IMR-90 (cell line): Measurements from ENCODE around the gene MPI. TPM values are rescaled to one million over a fixed set of nuclear protein-coding genes. Genes with fewer than 3 reads are reported as not detected.

Experiments used
- ATAC-seq: fragments of 200-7000 bp; cut with Tn5 transposase; 2 replicates; pipeline ENCODE4 v1.9.1; 2020; ENCODE audit warnings: low read depth, mild to moderate bottlenecking, moderate library complexity
- BruUV-seq: library from RNA; stranded (reverse); fragments of 400-500 nt; replicated peaks from 2 replicates; lab custom pipeline; 2021; lab: Mats Ljungman, UMichigan
- CTCF ChIA-PET: fragments of 300-600 bp; formaldehyde crosslinking; extraction: SDS; loops from one replicate; lab custom pipeline; 2021; ENCODE audit warnings: antibody characterized with exemption; lab: Yijun Ruan, JAX
- POLR2A ChIA-PET: fragments of 300-600 bp; sonication (Branson Sonifier 250); formaldehyde crosslinking; loops from one replicate; lab custom pipeline; 2022; ENCODE audit warnings: antibody characterized with exemption; ENCODE audit not compliant: unreplicated experiment; lab: Charles Lee
- DNase-seq: peaks from one replicate; pipeline ENCODE4 v3.0.0; 2013
- H2AFZ ChIP-seq: replicated peaks from 2 replicates; pipeline ENCODE3; 2013; ENCODE audit warnings: low read length, mild to moderate bottlenecking; ENCODE audit not compliant: poor library complexity
- H2AK5ac ChIP-seq: 2 replicates; pipeline ENCODE4 v1.6.1; 2013; ENCODE audit warnings: low read depth, low read length, inconsistent platforms
- H2AK9ac ChIP-seq: replicated peaks from 2 replicates; pipeline ENCODE3; 2013; ENCODE audit warnings: mild to moderate bottlenecking, low read depth, low read length, moderate library complexity; ENCODE audit not compliant: poor library complexity
- H2BK120ac ChIP-seq: 2 replicates; pipeline ENCODE4 v1.6.1; 2013; ENCODE audit warnings: low read depth, low read length, inconsistent platforms
- H2BK15ac ChIP-seq: 3 replicates; pipeline ENCODE4 v1.6.1; 2013; ENCODE audit warnings: low read depth, low read length, inconsistent platforms
- H2BK20ac ChIP-seq: 2 replicates; pipeline ENCODE4 v1.6.1; 2013; ENCODE audit warnings: low read depth, mild to moderate bottlenecking, inconsistent platforms, low read length, moderate library complexity
- H2BK5ac ChIP-seq: 2 replicates; pipeline ENCODE4 v1.6.1; 2013; ENCODE audit warnings: mild to moderate bottlenecking, low read depth, low read length, inconsistent platforms; ENCODE audit not compliant: poor library complexity, severe bottlenecking
- H3K14ac ChIP-seq: replicated peaks from 2 replicates; pipeline ENCODE4 v1.6.1; 2013; ENCODE audit warnings: low read depth, low read length, inconsistent platforms
- H3K18ac ChIP-seq: 2 replicates; pipeline ENCODE4 v1.6.1; 2013; ENCODE audit warnings: low read depth, low read length, control low read depth
- H3K23ac ChIP-seq: 2 replicates; pipeline ENCODE4 v1.6.1; 2013; ENCODE audit warnings: low read depth, low read length, inconsistent platforms
- H3K27ac ChIP-seq: 2 replicates; pipeline ENCODE4 v1.5.1; 2013; ENCODE audit warnings: mild to moderate bottlenecking, control low read depth, low read length; ENCODE audit not compliant: insufficient read depth
- H3K27me3 ChIP-seq: 2 replicates; pipeline ENCODE4 v1.6.1; 2013; ENCODE audit warnings: low read length; ENCODE audit not compliant: control insufficient read depth, insufficient read depth
- H3K36me3 ChIP-seq: 2 replicates; pipeline ENCODE4 v1.6.1; 2013; ENCODE audit warnings: low read length, mixed read lengths; ENCODE audit not compliant: control insufficient read depth, insufficient read depth
- H3K4ac ChIP-seq: 2 replicates; pipeline ENCODE4 v1.6.1; 2013; ENCODE audit warnings: low read depth, low read length, inconsistent platforms
- H3K4me1 ChIP-seq: 2 replicates; pipeline ENCODE4 v1.6.1; 2013; ENCODE audit warnings: low read length, mixed read lengths; ENCODE audit not compliant: control insufficient read depth, insufficient read depth
- H3K4me2 ChIP-seq: 2 replicates; pipeline ENCODE4 v1.6.1; 2013; ENCODE audit warnings: low read depth, mild to moderate bottlenecking, control low read depth, low read length, moderate library complexity
- H3K4me3 ChIP-seq: 2 replicates; pipeline ENCODE4 v1.5.1; 2013; ENCODE audit warnings: low read depth, mild to moderate bottlenecking, control low read depth, low read length, moderate library complexity; ENCODE audit not compliant: insufficient read depth
- H3K56ac ChIP-seq: 2 replicates; pipeline ENCODE4 v1.6.1; 2013; ENCODE audit warnings: low read length, inconsistent platforms; ENCODE audit not compliant: insufficient read depth; ENCODE audit errors: extremely low read depth
- H3K79me1 ChIP-seq, 2 experiments: 2 replicates each; pipeline ENCODE4 v1.6.1; 2013; ENCODE audit warnings: low read length in 2 of 2, inconsistent platforms in 1 of 2, low read depth in 1 of 2
- H3K9ac ChIP-seq: 2 replicates; pipeline ENCODE4 v1.6.1; 2013; ENCODE audit warnings: low read depth, low read length, control low read depth
- H3K9me1 ChIP-seq: 2 replicates; pipeline ENCODE4 v1.6.1; 2013; ENCODE audit warnings: low read length, inconsistent platforms; ENCODE audit not compliant: insufficient read depth
- H3K9me3 ChIP-seq: 2 replicates; pipeline ENCODE4 v1.6.1; 2013; ENCODE audit warnings: low read length; ENCODE audit not compliant: control insufficient read depth, insufficient read depth
- H4K20me1 ChIP-seq: 2 replicates; pipeline ENCODE4 v1.6.1; 2013; ENCODE audit warnings: low read length, inconsistent platforms; ENCODE audit not compliant: insufficient read depth
- H4K5ac ChIP-seq: 2 replicates; pipeline ENCODE4 v1.6.1; 2013; ENCODE audit warnings: mild to moderate bottlenecking, low read depth, low read length, control low read depth
- H4K8ac ChIP-seq, 2 experiments: 2 replicates each; pipeline ENCODE4 v1.6.1; 2013; ENCODE audit warnings: low read depth in 2 of 2, low read length in 2 of 2, control low read depth in 1 of 2, inconsistent platforms in 1 of 2
- H4K91ac ChIP-seq: 2 replicates; pipeline ENCODE4 v1.6.1; 2013; ENCODE audit warnings: low read depth, low read length, inconsistent platforms; ENCODE audit not compliant: insufficient read depth
- NFE2L2 ChIP-seq: fragments of 150-350 bp; IDR thresholded peaks from 2 replicates; pipeline ENCODE4 v1.6.1; 2016; ENCODE audit warnings: low read depth, mild to moderate bottlenecking, low read length
- RCOR1 ChIP-seq: IDR thresholded peaks from 2 replicates; pipeline ENCODE4 v1.6.1; 2012; ENCODE audit warnings: mild to moderate bottlenecking, low read length, improper control_type of control experiment; ENCODE audit not compliant: insufficient replicate concordance
- SMC3 ChIP-seq: fragments of 150-350 bp; IDR thresholded peaks from 2 replicates; pipeline ENCODE4 v1.6.1; 2016; ENCODE audit warnings: low read depth, mild to moderate bottlenecking, antibody characterized with exemption, low read length, moderate library complexity
- WGBS, 2 experiments: methylation state at CpG; one replicate each; pipeline versions ENCODE4 v1.1.5 to v1.1.7; 2013; ENCODE audit warnings: missing lambda C conversion rate in 2 of 2; ENCODE audit not compliant: insufficient read length in 1 of 2; ENCODE audit errors: extremely low coverage in 2 of 2; 5-methylcytosine and 5-hydroxymethylcytosine counted together
- dilution Hi-C: fragments of 300-500 bp; cut with HindIII; formaldehyde crosslinking; loops from one replicate; pipeline ENCODE4 v1.14.3; 2018; ENCODE audit warnings: low sequenced_read_pairs; ENCODE audit not compliant: unreplicated experiment
- in situ Hi-C: fragments of 300-500 bp; cut with MboI; formaldehyde crosslinking; loops from 3 replicates; pipeline ENCODE4 v1.14.3; 2019; ENCODE audit warnings: low sequenced_read_pairs, inconsistent platforms, mixed read lengths
- intact Hi-C: fragments of 100-400 bp; cut with micrococcal nuclease; formaldehyde crosslinking; loops from 2 replicates; pipeline ENCODE4 v1.10.0; 2022
- polyA plus RNA-seq, 3 experiments: library from polyadenylated mRNA; depleted of rRNA; stranded (reverse); fragments of >200 nt; gene quantifications; 2 replicates each; pipeline ENCODE4 v1.2.3, GENCODE V29; 2012; ENCODE audit warnings: low replicate concordance in 1 of 3
- total RNA-seq: library from RNA; depleted of rRNA; stranded (reverse); fragments of >200 nt; gene quantifications from 2 replicates; pipeline ENCODE4 v1.2.3, GENCODE V29; 2012

MPI gene
- total and polyA plus RNA-seq, 2 of the 4 experiments (the other 2 are of a cell fraction), result 80.1 to 91.8 TPM

DNA sequence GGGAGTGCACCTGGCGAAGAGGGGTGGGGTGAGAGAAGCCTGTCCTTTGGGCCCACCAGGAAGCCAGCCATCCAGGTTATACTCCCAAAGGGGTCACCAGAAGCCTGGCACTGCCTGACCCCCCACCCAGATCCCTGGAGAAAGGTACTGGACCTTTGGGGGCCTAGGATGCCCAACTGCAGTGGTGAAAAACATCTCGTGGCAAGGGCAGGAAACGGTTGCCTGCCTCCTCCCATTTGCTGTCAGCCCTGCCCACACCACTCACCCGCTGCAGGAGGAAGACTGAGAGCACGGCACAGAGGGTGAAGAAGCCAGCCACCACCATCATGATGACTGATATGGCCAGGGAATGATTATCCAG lies 44.7 kb upstream of the MPI start:
- no peak overlapping the region for H2AFZ ChIP-seq
- no peak overlapping the region for H2AK9ac ChIP-seq
- ATAC-seq (no peak), DNase-seq (no peak)
- H3K9me3 ChIP-seq, result no peaks in the 10 kb centered on the region
- H3K23ac ChIP-seq, result no peak overlapping the region
- H2BK5ac ChIP-seq, result no peak overlapping the region
- intact Hi-C loops, result no loop called here
- H3K4me2 ChIP-seq, result no peak overlapping the region
- no peak overlapping the region for H3K9ac ChIP-seq
- no peak overlapping the region for H4K5ac ChIP-seq
- H3K9me1 ChIP-seq, result 0 out of 2 replicates have a peak, but pooled peaks cover 3% of the 10 kb centered on the region
- H3K56ac ChIP-seq, result no peak overlapping the region
- no peaks in the 10 kb centered on the region for H3K27me3 ChIP-seq
- ChIA-PET POLR2A (no interaction called here), CTCF (no interaction called here)
- no peak overlapping the region for H4K8ac ChIP-seq
- H2BK120ac ChIP-seq, result no peak overlapping the region
- no peak overlapping the region for H3K4ac ChIP-seq
- no peak overlapping the region for H2AK5ac ChIP-seq
- H3K36me3 ChIP-seq, result peaks cover 29% of the 10 kb centered on the region
- BruUV-seq, result no TSS peak
- H4K91ac ChIP-seq, result no peak overlapping the region
- H2BK20ac ChIP-seq, result no peak overlapping the region
- peaks cover 4% of the 10 kb centered on the region; the same call in 1 of the 2 replicates for H3K4me1 ChIP-seq
- H3K4me3 ChIP-seq, result no peak overlapping the region
- WGBS, 2 experiments, result 100% methylated on average over 1 of the region's 5 CpGs; no CpG with 5 or more reads in 1 of the 2 experiments
- dilution Hi-C loops, result no loop called here
- no peaks in the 10 kb centered on the region for H4K20me1 ChIP-seq
- no peak overlapping the region for H2BK15ac ChIP-seq
- in situ Hi-C loops, result no loop called here
- no peak overlapping the region for H3K27ac ChIP-seq
- no peak overlapping the region for H3K14ac ChIP-seq
- TF ChIP-seq SMC3 (no peak), RCOR1 (no peak), NFE2L2 (no peak)
- peaks cover 0 to 17% of the 10 kb centered on the region in 2 experiments; a peak in 1 of 4 replicates for H3K79me1 ChIP-seq
- H3K18ac ChIP-seq, result no peak overlapping the region
